ENCODE data around the gene RELA. TPM values are rescaled to one million over a fixed set of nuclear protein-coding genes. Genes with fewer than 3 reads are reported as not detected.
"Not testable (repeated sequence)": the region's sequence is repeated elsewhere in the genome, so short reads cannot be mapped to it uniquely, and the experiment has no call there.

Gene RELA
- total and polyA plus RNA-seq, 10 of the 15 experiments (the other 5 are each of a cell fraction or from before 2014, with no cell fraction given): 5.1 to 56.4 (median 34.2) TPM

DNA sequence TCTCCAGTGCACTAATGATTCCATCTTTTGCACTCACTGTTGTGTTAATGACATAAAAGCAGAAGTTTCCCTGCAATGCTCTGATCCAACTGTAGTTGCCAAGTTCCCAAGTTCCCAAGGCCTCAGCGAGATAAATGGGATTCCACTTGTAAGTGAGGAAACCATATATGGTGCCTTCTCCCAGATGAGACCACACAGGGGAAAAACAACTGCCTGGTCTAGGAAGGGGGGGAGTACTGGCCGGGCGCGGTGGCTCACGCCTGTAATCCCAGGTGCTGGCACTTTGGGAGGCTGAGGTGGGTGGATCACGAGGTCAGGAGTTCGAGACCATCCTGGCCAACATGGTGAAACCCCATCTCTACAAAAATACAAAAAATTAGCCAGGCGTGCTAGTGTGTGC, 23.3 kb upstream of the RELA start (continued):
- TF ChIP-seq SKIL (IDR thresholded peaks at IDR 0.05; ENCODE audit: low read depth, poor library complexity, severe bottlenecking) (no peak), PBX3 (IDR thresholded peaks at IDR 0.05; ENCODE audit: insufficient replicate concordance, low read depth, low read length) (no peak), CEBPB (IDR thresholded peaks at IDR 0.05; ENCODE audit: borderline replicate concordance in 1 of 2, low read depth in 2 of 2, low read length in 2 of 2) (no peak), MAX (IDR thresholded peaks at IDR 0.05; ENCODE audit: low read depth, low read length) (no peak), JUND (IDR thresholded peaks at IDR 0.05; ENCODE audit: low read depth, low read length) (no peak), ZNF592 (IDR thresholded peaks at IDR 0.05) (no peak), TCF7 (IDR thresholded peaks at IDR 0.05; ENCODE audit: borderline replicate concordance) (no peak), CBX5 (IDR thresholded peaks at IDR 0.05; ENCODE audit: low read depth) (no peak)

DNA sequence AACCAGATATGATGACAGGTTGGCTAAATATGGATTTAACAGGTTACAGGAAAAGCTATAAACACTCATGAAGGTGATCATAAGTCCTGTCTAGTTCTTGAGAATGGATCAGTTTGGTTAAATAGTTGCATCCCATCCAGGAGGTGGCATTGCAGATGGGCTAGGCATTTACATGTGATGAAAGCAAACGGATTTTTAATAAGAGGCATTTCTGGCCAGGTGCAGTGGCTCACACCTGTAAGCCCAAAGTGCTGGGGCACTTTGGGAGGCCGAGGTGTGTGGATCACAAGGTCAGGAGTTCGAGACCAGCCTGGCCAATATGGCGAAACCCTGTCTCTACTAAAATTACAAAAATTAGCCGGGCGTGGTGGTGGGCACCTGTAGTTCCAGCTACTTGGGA, 20.8 kb upstream of the RELA start:
- SMC1A ChIA-PET (ENCODE audit: uncharacterized antibody, unreplicated experiment); POLR2A ChIA-PET; H3K36me3 ChIP-seq (ENCODE audit: control insufficient read depth in 2 of 2, insufficient read depth in 2 of 2, low read length in 1 of 2); H3K27ac ChIP-seq (ENCODE audit: control insufficient read depth, insufficient read depth); H3K9ac ChIP-seq (ENCODE audit: control insufficient read depth, insufficient read depth, low read length); intact Hi-C loops (cut with micrococcal nuclease; ENCODE audit: unreplicated experiment); FAIRE-seq; H2AFZ ChIP-seq (ENCODE audit: control insufficient read depth, low read depth, low read length); ATAC-seq; H3K4me3 ChIP-seq; H3K4me2 ChIP-seq (ENCODE audit: control insufficient read depth, insufficient read depth); H4K20me1 ChIP-seq (ENCODE audit: control insufficient read depth, insufficient read depth); BruUV-seq (replicated peaks); RAD21 ChIA-PET (ENCODE audit: unreplicated experiment); H3K4me1 ChIP-seq (ENCODE audit: control insufficient read depth, insufficient read depth, low read length); DNase-seq (ENCODE audit: low read depth, low spot score); H3K9me3 ChIP-seq (replicated peaks; ENCODE audit: control insufficient read depth, insufficient read depth, low read length); H3K79me2 ChIP-seq (ENCODE audit: control insufficient read depth, insufficient read depth, low read length); H3K27me3 ChIP-seq (replicated peaks in 1 of 2; ENCODE audit: control insufficient read depth in 2 of 2, insufficient read depth in 2 of 2, low read length in 1 of 2); in situ Hi-C loops (cut with MboI): not testable (repeated sequence)
- CTCF ChIA-PET: interaction anchor here (1.4 to 1.5 kb wide), 3 partner anchors 16 to 28 kb away, joined by 3 read pairs; partner anchors contain the start of gene KAT5
- WGBS (ENCODE audit: insufficient coverage, insufficient replicate concordance, low lambda C conversion rate, missing lambda C conversion rate): 29% methylated on average over 6 of the region's 6 CpGs
